HG03442 (cell line): ENCODE results near the gene NPNT.

Experiments used
- ATAC-seq: cut with Tn5 transposase; IDR thresholded peaks from one replicate; pipeline ENCODE4 v1.9.1; 2021; ENCODE audit warnings: mild to moderate bottlenecking, moderate library complexity; ENCODE audit not compliant: unreplicated experiment

The NPNT gene

DNA sequence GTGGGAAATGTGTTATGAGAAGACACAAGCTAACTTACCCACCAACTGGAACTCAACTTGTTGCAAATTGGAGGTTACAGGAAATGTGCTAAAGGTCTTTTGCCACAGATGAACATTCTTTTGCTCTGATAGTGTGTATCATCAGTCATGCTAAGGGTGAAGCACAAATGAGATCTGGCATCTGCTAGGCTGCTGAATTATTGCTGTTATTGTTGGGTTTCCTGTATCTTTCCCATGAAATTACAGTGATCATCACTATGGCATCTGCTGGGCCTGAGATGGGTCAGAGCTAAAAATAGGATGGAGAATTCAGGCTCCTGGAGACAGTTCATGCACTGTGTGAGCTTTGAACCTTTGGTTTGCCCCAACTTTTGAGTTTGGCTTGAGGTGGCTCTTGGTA lies 124.5 kb downstream of the NPNT start:
- no peak for ATAC-seq
